ENCODE results near the gene LHX5. TPM values are rescaled to one million over a fixed set of nuclear protein-coding genes. Genes with fewer than 3 reads are reported as not detected.

The LHX5 gene
- total RNA-seq, 3 donors from 2014 or later (not counting 1 experiment from before 2014, with no cell fraction given) = not detected

- peaks cover 7 to 12% of the 10 kb centered on the region in 2 donors for H3K4me1 Mint-ChIP-seq
- H3K36me3 Mint-ChIP-seq = no peaks in the 10 kb centered on the region
- H3K27me3 Mint-ChIP-seq (ENCODE audit: low read depth in 2 of 2) = peaks cover 54 to 63% of the 10 kb centered on the region in 2 donors
- TF ChIP-seq CTCF (IDR thresholded peaks at IDR 0.05) = no peak
- H3K27me3 ChIP-seq (ENCODE audit: control insufficient read depth, insufficient read depth, low read length) = peaks cover 61% of the 10 kb centered on the region
- H3K27ac Mint-ChIP-seq = no peak overlapping the region
- no peaks in the 10 kb centered on the region for H3K9me3 ChIP-seq (ENCODE audit: control insufficient read depth, insufficient read depth, low read length)
- no peaks in the 10 kb centered on the region for H3K36me3 ChIP-seq (ENCODE audit: control insufficient read depth, insufficient read depth, low read length)
- intact Hi-C loops (cut with micrococcal nuclease) = no loop called here
- no peak overlapping the region for H3K27ac ChIP-seq (ENCODE audit: low read length)
- no peak overlapping the region for H3K4me3 ChIP-seq (ENCODE audit: low read length)
- no peak overlapping the region for H3K4me3 Mint-ChIP-seq
- H3K9me3 Mint-ChIP-seq = no peaks in the 10 kb centered on the region
- ATAC-seq (no peak), DNase-seq (no peak)
- peaks cover 26% of the 10 kb centered on the region for H3K4me1 ChIP-seq (ENCODE audit: control insufficient read depth, insufficient read depth, low read length)
- WGBS (ENCODE audit: insufficient coverage) = 3% methylated on average over 78 of the region's 78 CpGs
Measured at GRCh38 chr12:113467502-113468364, 3.9 kb downstream of the LHX5 start.

DNA sequence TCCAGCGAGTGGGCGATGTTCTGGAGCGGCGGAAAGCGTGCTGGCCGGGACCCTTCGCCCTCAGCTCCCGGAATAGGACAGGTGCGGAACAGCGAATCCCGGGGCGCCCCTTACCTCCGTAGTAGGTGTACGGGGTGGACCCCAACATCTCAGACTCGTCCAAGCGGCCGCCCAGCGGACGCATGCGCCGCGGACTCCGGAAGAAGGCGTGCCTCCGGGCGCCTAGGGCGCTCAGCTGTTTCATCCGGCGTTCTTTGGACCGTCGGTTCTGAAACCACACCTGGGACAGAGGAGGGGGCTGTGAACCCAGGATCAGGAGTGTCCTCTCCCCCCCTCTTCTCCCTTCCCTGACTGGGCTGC lies 4.5 kb downstream of the LHX5 start:
- Mint-ChIP-seq H3K4me3 (no peak overlapping the region), H3K27ac (no peak overlapping the region), H3K4me1 (peaks cover 7 to 18% of the 10 kb centered on the region in 2 donors), H3K36me3 (no peaks in the 10 kb centered on the region), H3K9me3 (no peaks in the 10 kb centered on the region), H3K27me3 (ENCODE audit: low read depth in 2 of 2) (peaks cover 57 to 63% of the 10 kb centered on the region in 2 donors)
- intact Hi-C loops (cut with micrococcal nuclease) = no loop called here
- Histone ChIP-seq H3K4me3 (ENCODE audit: low read length) (no peak overlapping the region), H3K36me3 (ENCODE audit: control insufficient read depth, insufficient read depth, low read length) (no peaks in the 10 kb centered on the region), H3K27ac (ENCODE audit: low read length) (no peak overlapping the region), H3K4me1 (ENCODE audit: control insufficient read depth, insufficient read depth, low read length) (peaks cover 31% of the 10 kb centered on the region), H3K27me3 (ENCODE audit: control insufficient read depth, insufficient read depth, low read length) (peaks cover 64% of the 10 kb centered on the region), H3K9me3 (ENCODE audit: control insufficient read depth, insufficient read depth, low read length) (no peaks in the 10 kb centered on the region)
- no peak for TF ChIP-seq CTCF (IDR thresholded peaks at IDR 0.05)
- ATAC-seq (no peak), DNase-seq (no peak)
- 8% methylated on average over 31 of the region's 31 CpGs for WGBS (ENCODE audit: insufficient coverage)

- no peak for TF ChIP-seq CTCF (IDR thresholded peaks at IDR 0.05)
Measured at GRCh38 chr12:113466454-113467141, 5.1 kb downstream of the LHX5 start.

More at GRCh38 chr12:113466454-113467141, 5.1 kb downstream of the LHX5 start:
- no peak overlapping the region for H3K4me3 ChIP-seq (ENCODE audit: low read length)
- H3K27ac Mint-ChIP-seq = no peak overlapping the region
- H3K9me3 ChIP-seq (ENCODE audit: control insufficient read depth, insufficient read depth, low read length) = no peaks in the 10 kb centered on the region
- peaks cover 66% of the 10 kb centered on the region for H3K27me3 ChIP-seq (ENCODE audit: control insufficient read depth, insufficient read depth, low read length)
- peaks cover 8 to 19% of the 10 kb centered on the region in 2 donors for H3K4me1 Mint-ChIP-seq
- 10% methylated on average over 26 of the region's 26 CpGs for WGBS (ENCODE audit: insufficient coverage)
- H3K4me3 Mint-ChIP-seq = no peak overlapping the region
- H3K4me1 ChIP-seq (ENCODE audit: control insufficient read depth, insufficient read depth, low read length) = peaks cover 32% of the 10 kb centered on the region
- intact Hi-C loops (cut with micrococcal nuclease) = no loop called here
- peaks cover 61% of the 10 kb centered on the region in 2 donors for H3K27me3 Mint-ChIP-seq (ENCODE audit: low read depth in 2 of 2)
- H3K36me3 Mint-ChIP-seq = no peaks in the 10 kb centered on the region
- no peaks in the 10 kb centered on the region for H3K36me3 ChIP-seq (ENCODE audit: control insufficient read depth, insufficient read depth, low read length)
- H3K9me3 Mint-ChIP-seq = no peaks in the 10 kb centered on the region
- H3K27ac ChIP-seq (ENCODE audit: low read length) = no peak overlapping the region
- no peak for ATAC-seq
- no peak for DNase-seq

All from natural killer cell (primary cell).